Small intestine (tissue), 7 donors: ENCODE results near the gene IGDCC3. TPM values are rescaled to one million over a fixed set of nuclear protein-coding genes. Genes with fewer than 3 reads are reported as not detected.
A peak's percentile ranks its signal among the peaks of the same experiment; 100 is the strongest.

Experiments
- DNase-seq, 2 donors: peaks; one replicate each; pipeline versions ENCODE4 v3.0.0 to v3.0.0-alpha.2; 2013
- FAIRE-seq: peaks from 2 replicates; lab custom pipeline; 2012; peaks lifted over from hg19 to GRCh38; lab: Jason Lieb, UNC
- H3K27ac ChIP-seq, 3 donors: one replicate each; pipeline ENCODE4 v1.5.1; 2013; ENCODE audit warnings: low read length in 2 of 3, mild to moderate bottlenecking in 2 of 3, control low read depth in 1 of 3, inconsistent platforms in 1 of 3, low read depth in 1 of 3, moderate library complexity in 1 of 3
- H3K27me3 ChIP-seq, 3 donors: one replicate each; pipeline ENCODE4 v1.6.1; 2013; ENCODE audit warnings: low read length in 3 of 3, inconsistent platforms in 1 of 3; ENCODE audit not compliant: control insufficient read depth in 3 of 3, insufficient read depth in 3 of 3
- H3K36me3 ChIP-seq, 3 donors: one replicate each; pipeline ENCODE4 v1.6.1; 2013; ENCODE audit warnings: low read length in 3 of 3, inconsistent platforms in 1 of 3, low read depth in 1 of 3, mild to moderate bottlenecking in 1 of 3, moderate library complexity in 1 of 3; ENCODE audit not compliant: control insufficient read depth in 3 of 3, insufficient read depth in 2 of 3
- H3K4me1 ChIP-seq, 3 donors: one replicate each; pipeline ENCODE4 v1.6.1; 2013; ENCODE audit warnings: low read length in 2 of 3, inconsistent platforms in 1 of 3, low read depth in 1 of 3, mild to moderate bottlenecking in 1 of 3, moderate library complexity in 1 of 3; ENCODE audit not compliant: control insufficient read depth in 3 of 3, insufficient read depth in 2 of 3
- H3K4me3 ChIP-seq, 3 donors: one replicate each; pipeline ENCODE4 v1.5.1; 2013; ENCODE audit warnings: low read length in 3 of 3, control low read depth in 1 of 3, inconsistent platforms in 1 of 3, low read depth in 1 of 3, mild to moderate bottlenecking in 1 of 3, moderate library complexity in 1 of 3
- H3K9me3 ChIP-seq, 2 donors: one replicate each; pipeline ENCODE4 v1.6.1; 2013; ENCODE audit warnings: low read depth in 1 of 2, low read length in 1 of 2; ENCODE audit not compliant: control insufficient read depth in 2 of 2, insufficient read depth in 1 of 2
- WGBS, 3 donors: extraction: QIAGEN DNeasy Blood & Tissue Kit; methylation state at CpG; one replicate each; pipeline ENCODE4 v1.1.7; 2013; 5-methylcytosine and 5-hydroxymethylcytosine counted together
- polyA plus RNA-seq, 4 donors: library from polyadenylated mRNA; stranded (reverse) in 3 of 4; unstranded in 1 of 4; fragments of 200-250 nt in 3 of 4; fragments of 120-200 nt in 1 of 4; gene quantifications; one replicate each; pipeline versions ENCODE4 v1.2.1 to v1.2.3, GENCODE V29; 2013
- donor health status: healthy with polysubstance abuse.
- donor health status: control.
- donor health status: control.
- donor health status: Bipolar disorder and iron deficiency.
- donor health status: healthy.

Gene IGDCC3
- polyA plus RNA-seq, 4 donors: 0.18 to 1.0 TPM; not detected in 2

DNA sequence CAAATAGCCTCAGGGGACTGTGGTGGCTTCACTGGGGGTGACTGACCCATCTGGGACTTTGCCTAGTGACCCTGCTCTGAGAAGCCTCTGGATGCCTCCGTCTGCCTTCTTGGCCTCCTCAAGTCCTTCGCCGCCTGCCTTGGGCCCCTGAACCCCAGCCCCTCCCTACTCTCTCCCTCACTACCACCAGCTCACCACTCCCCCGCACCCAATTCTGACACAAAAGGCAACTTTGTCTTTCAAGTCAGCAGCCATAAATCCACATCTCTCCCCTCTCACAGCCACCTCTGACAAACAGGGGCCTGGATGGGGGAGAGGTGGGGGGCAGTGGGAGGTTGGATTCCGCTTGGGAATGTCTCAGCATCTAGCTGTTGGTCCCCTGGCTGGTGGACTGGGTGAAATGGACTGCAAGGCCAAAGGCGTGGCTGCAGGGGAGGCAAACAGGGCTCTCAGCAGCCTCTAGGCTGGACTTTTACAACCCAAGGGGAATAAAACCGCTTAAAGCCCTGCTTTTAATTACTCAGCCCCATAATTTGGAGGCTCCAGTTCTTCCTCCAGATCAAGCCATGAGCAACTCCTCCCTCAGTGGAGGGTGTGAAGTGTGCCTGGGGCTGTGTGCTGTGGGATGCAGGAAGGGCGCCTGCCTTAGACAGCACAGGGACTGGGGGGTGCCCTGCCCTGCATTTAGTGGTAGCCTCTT lies 33.4 kb downstream of the IGDCC3 start:
- DNase-seq (no peak), FAIRE-seq (no peak)
- Histone ChIP-seq H3K27ac (no peak overlapping the region), H3K4me3 (no peak overlapping the region), H3K36me3 (no peaks in the 10 kb centered on the region), H3K27me3 (no peaks in the 10 kb centered on the region), H3K4me1 (peaks cover 0 to 14% (median 0%) of the 10 kb centered on the region in 3 donors), H3K9me3 (no peaks in the 10 kb centered on the region)
- WGBS, 3 donors: 76 to 85% (median 84%) methylated on average over 8 of the region's 8 CpGs

DNA sequence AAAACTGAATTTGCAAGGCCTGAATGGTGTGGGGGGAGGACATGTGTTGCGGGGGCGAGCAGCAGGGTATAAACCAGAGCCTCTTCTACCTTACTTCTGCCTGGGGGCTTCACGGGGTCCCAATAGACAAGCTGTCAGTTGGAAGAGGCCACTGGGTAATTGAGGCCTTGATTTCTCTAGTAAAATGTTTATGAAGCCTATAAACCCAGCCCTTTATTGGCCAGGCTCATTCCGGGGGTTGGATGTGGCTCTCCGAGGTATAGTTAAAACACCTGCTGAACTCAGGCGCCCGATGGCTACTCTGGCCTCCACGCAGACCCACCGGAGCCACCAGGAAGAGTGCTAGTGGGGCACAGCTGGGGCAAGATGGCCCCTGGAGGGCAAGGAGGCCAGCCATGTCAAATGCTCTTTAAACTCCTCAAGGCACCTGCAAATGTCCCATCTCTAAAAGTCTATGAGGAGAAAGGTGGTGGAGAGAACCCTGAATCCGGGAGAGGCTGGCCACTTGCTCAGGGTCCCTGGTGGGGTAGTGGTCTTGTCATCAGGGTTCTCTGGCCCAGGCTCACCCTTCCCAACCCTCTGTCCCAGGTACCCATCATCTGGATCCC lies 34.3 kb downstream of the IGDCC3 start:
- 80 to 86% (median 83%) methylated on average over 9 to 10 of the region's 10 CpGs for WGBS, 3 donors
- Histone ChIP-seq H3K27me3 (no peaks in the 10 kb centered on the region), H3K27ac (no peak overlapping the region), H3K9me3 (no peaks in the 10 kb centered on the region), H3K4me1 (peaks cover 0 to 14% (median 0%) of the 10 kb centered on the region in 3 donors), H3K4me3 (no peak overlapping the region), H3K36me3 (no peaks in the 10 kb centered on the region)
- FAIRE-seq (no peak), DNase-seq (no peak)

DNA sequence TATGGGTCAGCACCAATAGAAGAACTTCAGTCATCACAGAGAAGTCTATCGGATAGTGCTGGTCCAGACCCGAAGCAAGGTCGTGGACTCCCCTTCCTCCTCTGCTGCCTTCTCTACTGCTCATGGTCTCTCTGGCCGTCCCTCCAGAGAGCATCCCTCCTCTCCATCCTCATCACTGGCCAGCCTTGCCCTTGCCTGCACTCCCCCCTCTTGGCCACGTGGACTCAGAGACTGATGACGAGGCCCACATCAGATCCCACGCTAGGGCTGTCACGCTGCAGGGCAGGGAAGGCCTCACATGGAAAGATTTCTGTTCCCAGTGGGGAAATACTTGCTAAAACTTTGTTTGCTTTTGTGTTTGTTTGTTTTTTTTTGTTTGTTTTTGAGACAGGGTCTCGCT lies 35.3 kb downstream of the IGDCC3 start:
- no peaks in the 10 kb centered on the region for H3K36me3 ChIP-seq
- DNase-seq (no peak), FAIRE-seq (no peak)
- H3K9me3 ChIP-seq: no peaks in the 10 kb centered on the region
- H3K4me1 ChIP-seq: peaks cover 0 to 14% (median 0%) of the 10 kb centered on the region in 3 donors
- 87 to 92% (median 89%) methylated on average over 9 of the region's 9 CpGs for WGBS, 3 donors
- H3K4me3 ChIP-seq: no peak overlapping the region
- H3K27me3 ChIP-seq: no peaks in the 10 kb centered on the region
- no peak overlapping the region for H3K27ac ChIP-seq

DNA sequence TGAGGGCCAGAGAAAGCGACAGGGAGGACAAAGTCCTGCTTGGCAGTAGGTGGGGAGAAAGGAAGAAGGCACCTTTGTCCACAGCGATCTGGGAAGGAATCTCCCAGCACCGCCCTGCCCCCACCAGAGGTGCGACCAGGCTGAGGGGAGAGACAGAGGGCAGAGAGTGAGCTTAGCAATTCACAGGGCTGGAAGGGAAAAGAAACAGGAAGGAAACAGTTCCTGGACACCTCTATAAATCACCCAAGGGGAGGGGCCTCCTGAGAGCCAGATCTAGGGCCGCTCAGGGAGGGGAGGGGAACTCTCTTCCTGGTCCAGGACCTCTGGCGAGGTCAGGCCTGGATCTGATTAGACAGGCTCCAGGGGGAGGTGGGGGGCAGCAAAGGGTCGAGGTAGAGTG lies 37.9 kb downstream of the IGDCC3 start:
- Histone ChIP-seq H3K27ac (peak overlapping the region in 1 of 3 donors; percentile 1), H3K27me3 (no peaks in the 10 kb centered on the region), H3K4me1 (peaks cover 0 to 14% (median 0%) of the 10 kb centered on the region in 3 donors), H3K9me3 (no peaks in the 10 kb centered on the region), H3K36me3 (no peaks in the 10 kb centered on the region), H3K4me3 (no peak overlapping the region)
- WGBS, 3 donors: 9 to 32% (median 21%) methylated on average over 7 of the region's 7 CpGs
- FAIRE-seq: no peak
- DNase-seq: peak; percentile 37 to 77

DNA sequence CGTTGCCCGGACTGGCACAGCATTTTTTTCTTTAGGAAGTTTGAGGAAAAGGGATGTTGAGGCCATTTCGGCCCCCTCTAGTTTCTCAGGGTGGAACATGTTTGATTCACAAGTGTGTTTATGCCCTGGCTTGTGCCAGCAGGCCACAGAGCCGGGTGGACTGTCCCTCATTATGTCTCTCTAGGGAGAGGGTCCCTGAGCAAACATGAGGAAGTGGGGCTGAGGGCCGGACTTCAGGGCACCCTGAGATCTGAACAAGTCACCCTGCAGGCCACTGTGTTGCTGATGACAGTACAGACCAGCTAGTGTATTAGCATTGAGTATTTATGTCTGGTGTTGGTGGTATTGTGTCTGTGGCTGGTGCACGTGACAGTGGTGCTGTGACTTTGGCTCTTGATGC lies 38.4 kb downstream of the IGDCC3 start:
- Histone ChIP-seq H3K9me3 (no peaks in the 10 kb centered on the region), H3K27me3 (no peaks in the 10 kb centered on the region), H3K27ac (peak overlapping the region in 1 of 3 donors; percentile 1), H3K36me3 (no peaks in the 10 kb centered on the region), H3K4me1 (peaks cover 0 to 14% (median 0%) of the 10 kb centered on the region in 3 donors), H3K4me3 (no peak overlapping the region)
- WGBS, 3 donors: 73 to 80% (median 74%) methylated on average over 6 of the region's 6 CpGs
- DNase-seq (no peak), FAIRE-seq (no peak)

DNA sequence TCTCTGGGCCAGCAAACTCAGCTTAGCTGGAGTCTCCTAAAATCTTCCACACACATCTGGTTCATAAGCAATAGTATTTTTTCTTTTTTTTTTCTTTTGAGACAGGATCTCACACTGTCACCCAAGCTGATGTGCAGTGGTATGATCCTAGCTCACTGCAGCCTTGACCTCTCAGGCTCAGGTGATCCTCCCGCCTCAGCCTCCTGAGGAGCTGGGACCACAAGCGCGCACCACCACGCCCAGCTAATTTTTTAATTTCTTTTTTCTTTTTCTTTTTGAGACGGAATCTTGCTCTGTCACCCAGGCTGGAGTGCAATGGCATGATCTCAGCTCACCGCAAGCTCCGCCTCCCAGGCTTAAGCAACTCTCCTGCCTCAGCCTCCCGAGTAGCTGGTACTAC lies 39.0 kb downstream of the IGDCC3 start:
- no peak overlapping the region for H3K4me3 ChIP-seq
- H3K27me3 ChIP-seq: no peaks in the 10 kb centered on the region
- H3K36me3 ChIP-seq: no peaks in the 10 kb centered on the region
- no peaks in the 10 kb centered on the region for H3K9me3 ChIP-seq
- H3K4me1 ChIP-seq: peaks cover 0 to 14% (median 0%) of the 10 kb centered on the region in 3 donors
- 86 to 92% (median 88%) methylated on average over 8 of the region's 8 CpGs for WGBS, 3 donors
- FAIRE-seq (no peak), DNase-seq (no peak)
- no peak overlapping the region for H3K27ac ChIP-seq

DNA sequence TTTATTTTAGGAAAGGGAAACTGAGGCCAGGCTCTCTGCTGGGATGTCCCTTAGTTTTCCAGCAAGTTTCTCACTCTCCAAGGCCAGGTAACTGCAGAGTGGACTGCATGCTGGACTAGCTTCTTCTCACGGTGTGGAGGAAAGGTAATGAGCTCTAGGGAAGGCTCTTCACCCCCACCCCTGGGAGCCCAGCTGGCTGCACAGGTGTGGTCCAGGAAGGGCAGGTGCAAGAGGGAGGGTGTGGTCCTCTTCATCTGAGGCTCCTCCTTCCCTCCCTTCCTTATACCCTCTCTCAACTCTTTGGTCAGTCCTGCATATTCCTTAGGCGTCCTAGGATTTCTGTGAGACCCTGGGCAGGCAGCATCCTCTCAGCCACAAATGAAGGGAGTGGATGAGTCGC lies 39.4 kb downstream of the IGDCC3 start:
- Histone ChIP-seq H3K27me3 (no peaks in the 10 kb centered on the region), H3K36me3 (no peaks in the 10 kb centered on the region), H3K4me1 (peaks cover 0 to 14% (median 0%) of the 10 kb centered on the region in 3 donors), H3K4me3 (no peak overlapping the region), H3K9me3 (no peaks in the 10 kb centered on the region), H3K27ac (no peak overlapping the region)
- DNase-seq: peak; percentile 33 to 44
- FAIRE-seq: no peak
- WGBS, 3 donors: 18 to 62% (median 25%) methylated on average over 3 of the region's 3 CpGs

DNA sequence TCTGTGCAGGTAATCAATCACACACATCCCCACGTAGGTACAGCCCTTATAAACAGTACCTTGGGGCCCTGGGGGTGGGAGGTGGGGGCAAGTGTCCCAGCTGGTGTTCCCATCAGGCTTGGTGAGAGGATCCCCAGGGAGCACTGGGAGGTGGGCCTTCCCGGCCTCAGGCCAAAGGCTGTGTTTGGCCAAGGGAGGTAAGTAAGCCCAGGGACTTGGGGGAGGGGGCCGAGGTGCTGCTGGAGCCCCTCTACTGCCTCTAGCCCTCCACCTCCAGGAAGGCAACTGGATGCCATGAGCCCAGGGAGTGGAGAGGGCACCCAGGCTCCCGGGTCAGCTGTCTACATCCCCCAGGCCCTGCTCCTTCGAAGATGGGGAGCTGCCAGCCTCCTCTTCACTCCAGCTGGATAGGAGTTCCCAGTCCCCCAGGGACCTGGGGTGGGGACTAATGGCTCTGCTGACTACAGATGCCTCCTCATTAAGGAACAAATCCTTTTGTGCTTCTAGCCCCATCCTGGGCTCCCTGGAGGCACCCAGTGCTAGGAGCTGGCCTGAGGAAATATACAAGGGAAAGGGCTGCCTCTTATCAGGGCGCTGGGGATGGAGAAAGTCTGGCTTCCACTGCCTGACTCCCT lies 40.2 kb downstream of the IGDCC3 start:
- H3K27me3 ChIP-seq: no peaks in the 10 kb centered on the region
- H3K4me1 ChIP-seq: peaks cover 0 to 14% (median 0%) of the 10 kb centered on the region in 3 donors
- 73 to 79% (median 76%) methylated on average over 6 of the region's 6 CpGs for WGBS, 3 donors
- FAIRE-seq (no peak), DNase-seq (no peak)
- no peak overlapping the region for H3K4me3 ChIP-seq
- no peak overlapping the region for H3K27ac ChIP-seq
- no peaks in the 10 kb centered on the region for H3K9me3 ChIP-seq
- H3K36me3 ChIP-seq: no peaks in the 10 kb centered on the region
